Measurements from ENCODE around the gene PDLIM5.

- TF ChIP-seq CTCF (IDR thresholded peaks at IDR 0.05): no peak
- no peak for TF ChIP-seq POLR2AphosphoS5 (IDR thresholded peaks at IDR 0.05)
- no peak for TF ChIP-seq POLR2A (IDR thresholded peaks at IDR 0.05)
These were observed 163.7 kb downstream of the PDLIM5 start for GRCh38 chr4:94615451-94615850.

All from transverse colon (tissue), 4 donors.